GM10266 (cell line): ENCODE measurements around the gene ACSL6.

Source experiments
- DNase-seq: peaks from one replicate; pipeline ENCODE4 v3.0.0; 2012; ENCODE audit errors: extremely low spot score
- TF ChIP-seq, protein P1 (sequence below): IDR thresholded peaks from 2 replicates; pipeline ENCODE4 v1.5.1; 2012; ENCODE audit warnings: mild to moderate bottlenecking, low read depth; ENCODE audit not compliant: control insufficient read depth, insufficient read depth; ENCODE audit errors: missing control alignments

ACSL6 gene

DNA sequence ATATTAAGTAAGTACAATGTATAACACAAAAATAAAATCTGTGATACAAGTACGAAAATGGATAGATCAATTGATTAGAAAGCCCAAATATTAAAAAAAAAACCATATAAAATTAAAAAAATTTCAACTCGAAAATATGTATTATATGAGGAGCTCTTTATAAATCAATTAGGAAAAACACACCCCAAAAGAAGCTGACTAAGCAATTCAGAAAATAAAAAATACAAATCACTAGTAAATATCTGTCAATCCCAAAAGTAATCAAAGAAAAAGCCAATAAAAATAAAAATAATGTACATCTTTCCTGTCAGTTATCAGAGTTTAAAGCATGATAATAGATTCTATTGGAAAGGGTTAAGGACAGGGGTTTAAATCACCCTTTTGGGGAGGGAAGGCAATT, 10.2 kb upstream of the ACSL6 start:
- TF ChIP-seq, protein P1, sequence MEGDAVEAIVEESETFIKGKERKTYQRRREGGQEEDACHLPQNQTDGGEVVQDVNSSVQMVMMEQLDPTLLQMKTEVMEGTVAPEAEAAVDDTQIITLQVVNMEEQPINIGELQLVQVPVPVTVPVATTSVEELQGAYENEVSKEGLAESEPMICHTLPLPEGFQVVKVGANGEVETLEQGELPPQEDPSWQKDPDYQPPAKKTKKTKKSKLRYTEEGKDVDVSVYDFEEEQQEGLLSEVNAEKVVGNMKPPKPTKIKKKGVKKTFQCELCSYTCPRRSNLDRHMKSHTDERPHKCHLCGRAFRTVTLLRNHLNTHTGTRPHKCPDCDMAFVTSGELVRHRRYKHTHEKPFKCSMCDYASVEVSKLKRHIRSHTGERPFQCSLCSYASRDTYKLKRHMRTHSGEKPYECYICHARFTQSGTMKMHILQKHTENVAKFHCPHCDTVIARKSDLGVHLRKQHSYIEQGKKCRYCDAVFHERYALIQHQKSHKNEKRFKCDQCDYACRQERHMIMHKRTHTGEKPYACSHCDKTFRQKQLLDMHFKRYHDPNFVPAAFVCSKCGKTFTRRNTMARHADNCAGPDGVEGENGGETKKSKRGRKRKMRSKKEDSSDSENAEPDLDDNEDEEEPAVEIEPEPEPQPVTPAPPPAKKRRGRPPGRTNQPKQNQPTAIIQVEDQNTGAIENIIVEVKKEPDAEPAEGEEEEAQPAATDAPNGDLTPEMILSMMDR, result no peak
- no peak for DNase-seq

DNA sequence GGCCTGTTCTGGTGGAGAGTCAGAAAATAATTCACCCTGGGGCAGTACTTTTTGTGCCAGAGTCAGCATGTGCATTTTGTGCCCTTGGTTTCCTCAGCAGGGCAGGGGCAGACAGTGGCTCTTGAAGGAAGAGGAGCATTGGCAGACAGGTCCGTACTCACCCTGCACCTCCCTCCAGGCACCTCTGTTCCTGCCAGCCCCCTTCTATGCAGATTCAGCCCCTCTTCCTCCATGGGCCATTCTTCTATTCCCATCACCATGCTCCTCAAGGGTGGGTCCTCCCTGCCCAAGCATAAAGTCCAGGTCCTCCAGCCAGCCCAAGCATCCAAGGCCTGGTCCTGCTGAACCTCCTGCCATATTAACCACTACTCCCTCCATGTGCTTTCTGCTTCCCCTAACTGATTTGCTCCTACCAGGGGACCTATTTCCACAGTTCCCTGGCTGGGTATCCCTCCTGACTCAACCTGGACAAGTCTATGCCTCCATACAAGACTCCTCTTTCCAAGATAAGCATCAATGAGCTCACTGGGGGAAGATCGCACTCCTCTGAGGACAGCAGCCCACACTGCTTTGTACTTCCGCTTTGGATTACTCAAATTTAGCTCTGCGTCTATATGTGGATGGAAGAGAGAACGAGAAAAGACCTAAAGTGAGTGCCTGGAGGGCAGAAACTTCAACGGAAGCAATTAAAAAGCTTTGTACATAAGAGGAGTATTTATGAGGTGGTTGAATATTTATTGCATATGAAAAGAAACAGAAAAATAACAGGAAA, 9.3 kb upstream of the ACSL6 start:
- DNase-seq, result no peak
- TF ChIP-seq, protein P1, result no peak

DNA sequence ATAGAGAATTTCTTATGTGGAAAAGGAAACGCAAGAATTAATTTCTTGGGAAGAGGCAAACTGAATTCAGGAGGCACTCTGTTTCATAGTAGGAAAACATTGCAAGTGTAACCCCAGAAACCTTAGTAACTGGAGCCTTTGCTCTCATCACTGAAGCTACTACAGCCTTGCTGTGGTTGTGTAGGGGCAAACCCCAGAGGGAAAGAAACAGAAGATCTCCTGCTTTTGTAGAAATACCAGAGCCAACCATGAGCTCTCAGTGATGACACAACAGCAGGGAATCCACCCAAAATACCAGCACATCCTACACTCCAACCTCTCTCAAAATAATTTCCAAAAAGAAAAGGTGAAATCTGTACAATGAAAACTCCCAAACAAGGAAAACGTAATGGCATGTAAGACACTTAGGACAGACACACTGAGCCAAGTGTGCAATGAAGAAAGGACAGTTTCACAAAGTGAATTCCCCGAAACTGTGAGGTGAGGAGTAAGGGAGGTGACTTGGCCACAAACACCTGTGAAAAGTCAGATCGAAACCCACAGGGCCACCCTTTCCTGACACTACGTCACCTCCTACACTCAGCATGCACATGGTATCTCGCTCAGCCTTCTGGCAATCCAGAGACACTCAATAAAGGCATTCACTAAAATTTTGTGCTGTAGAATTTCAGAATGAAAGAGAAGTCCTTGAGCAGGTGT, 8.5 kb upstream of the ACSL6 start:
- peak; percentile 77 for DNase-seq
- TF ChIP-seq, protein P1, result no peak

DNA sequence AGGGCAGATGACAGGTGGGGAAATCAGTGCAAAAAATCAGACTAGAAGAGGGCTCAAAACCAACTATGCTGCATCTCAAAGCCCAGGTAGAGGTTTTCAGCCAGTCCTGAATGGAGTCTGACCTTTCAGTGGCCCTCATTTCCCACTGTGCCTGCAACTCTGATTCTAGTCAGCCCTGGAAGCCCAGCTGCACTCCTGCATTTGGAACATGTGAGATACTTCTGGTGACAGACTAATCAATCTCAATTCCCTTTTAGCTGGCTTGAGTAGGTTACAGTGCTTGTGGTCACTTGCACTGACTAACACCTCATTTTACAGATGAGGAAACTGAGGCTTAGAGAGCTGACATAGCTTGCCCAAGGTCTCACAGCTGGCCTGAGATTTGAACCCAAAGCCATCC, 7.9 kb upstream of the ACSL6 start:
- TF ChIP-seq, protein P1, result no peak
- DNase-seq, result no peak

DNA sequence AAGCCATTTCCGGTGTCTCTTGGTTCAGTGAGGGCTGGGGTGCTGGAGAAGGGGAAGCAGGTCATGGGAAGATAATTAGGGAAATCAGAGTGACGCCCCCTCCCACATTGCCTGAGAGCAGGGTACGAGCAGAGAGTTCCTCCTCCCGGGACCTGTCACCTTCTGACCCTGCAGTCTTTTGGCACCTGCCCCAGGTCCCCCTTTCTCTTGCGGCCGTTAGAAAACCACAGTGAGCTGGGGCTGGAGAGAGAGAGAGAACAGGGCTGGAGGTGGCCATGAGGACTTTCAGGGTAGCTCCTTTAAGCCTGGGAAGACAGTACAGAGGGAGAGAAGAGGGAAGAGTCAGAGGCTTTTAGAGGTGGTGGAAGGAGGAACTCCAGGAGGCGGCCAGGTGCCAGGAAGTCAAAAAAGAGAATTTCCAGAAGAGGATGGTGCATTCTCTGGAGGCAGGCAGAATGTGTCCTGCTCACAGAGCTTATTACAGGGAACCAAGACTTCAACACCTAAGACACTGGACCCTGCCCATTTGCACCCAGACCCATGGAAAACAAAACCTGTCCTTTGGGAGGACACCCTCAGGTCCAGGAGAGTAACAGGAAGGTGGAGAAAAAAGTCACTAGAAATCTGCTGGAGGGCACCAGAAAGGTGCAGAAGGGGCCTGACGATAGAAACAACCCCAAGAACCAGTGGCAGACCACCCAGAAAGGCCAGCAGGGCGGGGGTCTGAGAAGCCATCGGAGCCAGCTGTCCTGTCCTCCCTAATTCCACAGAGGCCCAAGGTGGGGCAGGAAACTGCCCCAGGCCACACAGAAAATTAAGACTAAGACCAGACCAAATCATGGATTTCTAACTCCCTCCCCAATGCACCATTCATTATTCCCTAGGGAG, 6.5 kb upstream of the ACSL6 start:
- TF ChIP-seq, protein P1, result no peak
- DNase-seq, result no peak

DNA sequence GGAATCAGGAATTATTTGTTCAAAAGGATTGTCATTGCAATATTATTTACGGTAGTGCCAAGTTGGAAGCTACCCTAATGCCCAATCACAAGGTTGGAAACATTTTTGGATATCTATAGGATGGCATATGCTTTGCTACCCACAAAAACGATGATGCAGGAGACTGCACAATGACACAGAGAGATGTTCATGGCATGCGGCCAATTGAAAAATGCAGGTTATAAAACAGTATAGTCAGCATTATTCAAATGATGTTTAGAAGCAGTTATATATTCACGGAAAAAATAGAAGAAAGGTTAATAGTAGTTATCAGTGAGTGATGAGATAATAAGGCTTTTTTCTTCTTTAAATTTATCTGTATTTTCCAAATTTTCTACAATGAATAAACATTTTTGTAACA, 5.9 kb upstream of the ACSL6 start:
- DNase-seq, result no peak
- TF ChIP-seq, protein P1, result no peak
